ENCODE results near the gene LUZP4. TPM values are rescaled to one million over a fixed set of nuclear protein-coding genes. Genes with fewer than 3 reads are reported as not detected.

Gene LUZP4
- total RNA-seq, 1 experiment from 2014 or later: not detected

DNA sequence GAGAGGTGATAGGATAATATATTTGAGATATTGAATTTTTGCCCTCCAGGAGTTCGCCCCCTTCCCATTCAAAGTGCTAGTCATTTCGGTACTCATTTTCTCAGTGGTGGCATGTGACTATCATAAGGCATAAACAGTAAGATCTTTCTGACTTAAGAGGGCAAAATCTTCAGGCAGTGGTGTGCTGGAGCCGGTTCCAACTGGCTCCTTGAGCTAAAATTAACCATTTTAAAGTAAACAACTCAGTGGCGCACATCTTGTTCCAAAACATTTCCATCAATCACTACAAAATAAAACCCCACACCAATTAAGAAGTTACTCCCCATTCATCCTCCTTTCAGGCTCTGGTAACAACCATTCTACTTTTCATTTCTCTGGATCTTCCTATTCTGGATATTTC, 43.3 kb downstream of the LUZP4 start:
- Histone ChIP-seq H3K79me2 (ENCODE audit: insufficient read depth, low read length) (no peaks in the 10 kb centered on the region), H3K4me2 (ENCODE audit: low read length) (no peak overlapping the region), H3K4me1 (ENCODE audit: control insufficient read depth in 1 of 2, insufficient read depth in 2 of 2, low read length in 2 of 2) (no peaks in the 10 kb centered on the region; a peak in 1 of 4 replicates), H3K9me3 (ENCODE audit: control insufficient read depth in 1 of 2, insufficient read depth in 1 of 2, low read depth in 1 of 2, low read length in 2 of 2) (no peaks in the 10 kb centered on the region), H3K9ac (ENCODE audit: low read length) (no peak overlapping the region), H3K4me3 (replicated peaks in 1 of 2; ENCODE audit: low read depth in 1 of 2, low read length in 2 of 2) (no peak overlapping the region), H3K27me3 (ENCODE audit: insufficient read depth, low read length) (no peaks in the 10 kb centered on the region), H3K9me2 (ENCODE audit: insufficient read depth) (no peaks in the 10 kb centered on the region), H3K27ac (ENCODE audit: low read depth, low read length) (no peak overlapping the region), H3K36me3 (ENCODE audit: control insufficient read depth in 1 of 2, insufficient read depth in 2 of 2, low read length in 2 of 2) (no peaks in the 10 kb centered on the region), H4K20me1 (ENCODE audit: insufficient read depth) (no peaks in the 10 kb centered on the region), H2AFZ (ENCODE audit: low read depth, low read length, poor library complexity, severe bottlenecking) (no peak overlapping the region)
- intact Hi-C loops (cut with micrococcal nuclease): loop anchor here (5.0 kb wide), 1 partner anchor 359 kb away; no protein-coding TSS in a partner anchor
- BruUV-seq (replicated peaks): no TSS peak
- ChIA-PET RAD21 (ENCODE audit: low non-redundant PET in 1 of 2, low total read pairs in 2 of 2, uncharacterized antibody in 2 of 2, unreplicated experiment in 2 of 2) (no interaction called here), CTCF (no interaction called here), POLR2A (no interaction called here)
- no peak for TF ChIP-seq ZBTB33 (IDR thresholded peaks at IDR 0.05; ENCODE audit: extremely low read depth, insufficient replicate concordance, low read length)
- no peak for TF ChIP-seq CBX3 (IDR thresholded peaks at IDR 0.05; ENCODE audit: low read depth)
- no peak for TF ChIP-seq EZH2phosphoT487 (IDR thresholded peaks at IDR 0.05; ENCODE audit: borderline replicate concordance)
- TF ChIP-seq SIN3A (IDR thresholded peaks at IDR 0.05; ENCODE audit: low read depth): no peak
- no peak for TF ChIP-seq FOSL1 (IDR thresholded peaks at IDR 0.05; ENCODE audit: low read depth)
- TF ChIP-seq SP1 (IDR thresholded peaks at IDR 0.05; ENCODE audit: low read depth): no peak
- TF ChIP-seq, protein P1, sequence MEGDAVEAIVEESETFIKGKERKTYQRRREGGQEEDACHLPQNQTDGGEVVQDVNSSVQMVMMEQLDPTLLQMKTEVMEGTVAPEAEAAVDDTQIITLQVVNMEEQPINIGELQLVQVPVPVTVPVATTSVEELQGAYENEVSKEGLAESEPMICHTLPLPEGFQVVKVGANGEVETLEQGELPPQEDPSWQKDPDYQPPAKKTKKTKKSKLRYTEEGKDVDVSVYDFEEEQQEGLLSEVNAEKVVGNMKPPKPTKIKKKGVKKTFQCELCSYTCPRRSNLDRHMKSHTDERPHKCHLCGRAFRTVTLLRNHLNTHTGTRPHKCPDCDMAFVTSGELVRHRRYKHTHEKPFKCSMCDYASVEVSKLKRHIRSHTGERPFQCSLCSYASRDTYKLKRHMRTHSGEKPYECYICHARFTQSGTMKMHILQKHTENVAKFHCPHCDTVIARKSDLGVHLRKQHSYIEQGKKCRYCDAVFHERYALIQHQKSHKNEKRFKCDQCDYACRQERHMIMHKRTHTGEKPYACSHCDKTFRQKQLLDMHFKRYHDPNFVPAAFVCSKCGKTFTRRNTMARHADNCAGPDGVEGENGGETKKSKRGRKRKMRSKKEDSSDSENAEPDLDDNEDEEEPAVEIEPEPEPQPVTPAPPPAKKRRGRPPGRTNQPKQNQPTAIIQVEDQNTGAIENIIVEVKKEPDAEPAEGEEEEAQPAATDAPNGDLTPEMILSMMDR (IDR thresholded peaks at IDR 0.05 in 2 of 3, conservative IDR thresholded peaks at IDR 0.05 in 1 of 3; ENCODE audit: borderline replicate concordance in 1 of 3, insufficient read depth in 1 of 3, low read depth in 2 of 3, low read length in 2 of 3): no peak
- no peak for TF ChIP-seq POLR2A (IDR thresholded peaks at IDR 0.05; ENCODE audit: borderline replicate concordance, extremely low read depth, insufficient read depth, insufficient read length)
- no peak for TF ChIP-seq CEBPB (IDR thresholded peaks at IDR 0.05; ENCODE audit: low read depth)
- TF ChIP-seq ELF1 (IDR thresholded peaks at IDR 0.05; ENCODE audit: borderline replicate concordance, low read depth): no peak
- TF ChIP-seq ZFX (IDR thresholded peaks at IDR 0.05): no peak
- TF ChIP-seq EZH2 (IDR thresholded peaks at IDR 0.05): no peak
- ATAC-seq: no peak
- no peak for DNase-seq (ENCODE audit: low read depth, low spot score)

Measured in HCT116 (cell line).